ENCODE measurements around the gene COMMD9. TPM values are rescaled to one million over a fixed set of nuclear protein-coding genes. Genes with fewer than 3 reads are reported as not detected.

Gene COMMD9
- total RNA-seq, 1 donor from 2014 or later = 72.2 TPM

GRCh38 chr11:36281850-36282249 is 7.4 kb downstream of the COMMD9 start:
- H3K36me3 Mint-ChIP-seq (ENCODE audit: unreplicated experiment) = peaks cover 10% of the 10 kb centered on the region
- H3K9me3 Mint-ChIP-seq (ENCODE audit: unreplicated experiment) = peaks cover 3% of the 10 kb centered on the region
- H3K4me1 Mint-ChIP-seq (ENCODE audit: low read depth, unreplicated experiment) = no peaks in the 10 kb centered on the region
- DNase-seq = no peak
- no peak overlapping the region for H3K4me3 Mint-ChIP-seq (ENCODE audit: unreplicated experiment)
- H3K27me3 Mint-ChIP-seq (ENCODE audit: unreplicated experiment) = no peaks in the 10 kb centered on the region
- TF ChIP-seq, protein P1, sequence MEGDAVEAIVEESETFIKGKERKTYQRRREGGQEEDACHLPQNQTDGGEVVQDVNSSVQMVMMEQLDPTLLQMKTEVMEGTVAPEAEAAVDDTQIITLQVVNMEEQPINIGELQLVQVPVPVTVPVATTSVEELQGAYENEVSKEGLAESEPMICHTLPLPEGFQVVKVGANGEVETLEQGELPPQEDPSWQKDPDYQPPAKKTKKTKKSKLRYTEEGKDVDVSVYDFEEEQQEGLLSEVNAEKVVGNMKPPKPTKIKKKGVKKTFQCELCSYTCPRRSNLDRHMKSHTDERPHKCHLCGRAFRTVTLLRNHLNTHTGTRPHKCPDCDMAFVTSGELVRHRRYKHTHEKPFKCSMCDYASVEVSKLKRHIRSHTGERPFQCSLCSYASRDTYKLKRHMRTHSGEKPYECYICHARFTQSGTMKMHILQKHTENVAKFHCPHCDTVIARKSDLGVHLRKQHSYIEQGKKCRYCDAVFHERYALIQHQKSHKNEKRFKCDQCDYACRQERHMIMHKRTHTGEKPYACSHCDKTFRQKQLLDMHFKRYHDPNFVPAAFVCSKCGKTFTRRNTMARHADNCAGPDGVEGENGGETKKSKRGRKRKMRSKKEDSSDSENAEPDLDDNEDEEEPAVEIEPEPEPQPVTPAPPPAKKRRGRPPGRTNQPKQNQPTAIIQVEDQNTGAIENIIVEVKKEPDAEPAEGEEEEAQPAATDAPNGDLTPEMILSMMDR (IDR thresholded peaks at IDR 0.05; ENCODE audit: partially characterized antibody, unreplicated experiment) = no peak
- H3K27ac Mint-ChIP-seq (ENCODE audit: unreplicated experiment) = no peak overlapping the region

GRCh38 chr11:36280531-36280930 is 8.7 kb downstream of the COMMD9 start:
- no peak overlapping the region for H3K27ac Mint-ChIP-seq (ENCODE audit: unreplicated experiment)

DNA sequence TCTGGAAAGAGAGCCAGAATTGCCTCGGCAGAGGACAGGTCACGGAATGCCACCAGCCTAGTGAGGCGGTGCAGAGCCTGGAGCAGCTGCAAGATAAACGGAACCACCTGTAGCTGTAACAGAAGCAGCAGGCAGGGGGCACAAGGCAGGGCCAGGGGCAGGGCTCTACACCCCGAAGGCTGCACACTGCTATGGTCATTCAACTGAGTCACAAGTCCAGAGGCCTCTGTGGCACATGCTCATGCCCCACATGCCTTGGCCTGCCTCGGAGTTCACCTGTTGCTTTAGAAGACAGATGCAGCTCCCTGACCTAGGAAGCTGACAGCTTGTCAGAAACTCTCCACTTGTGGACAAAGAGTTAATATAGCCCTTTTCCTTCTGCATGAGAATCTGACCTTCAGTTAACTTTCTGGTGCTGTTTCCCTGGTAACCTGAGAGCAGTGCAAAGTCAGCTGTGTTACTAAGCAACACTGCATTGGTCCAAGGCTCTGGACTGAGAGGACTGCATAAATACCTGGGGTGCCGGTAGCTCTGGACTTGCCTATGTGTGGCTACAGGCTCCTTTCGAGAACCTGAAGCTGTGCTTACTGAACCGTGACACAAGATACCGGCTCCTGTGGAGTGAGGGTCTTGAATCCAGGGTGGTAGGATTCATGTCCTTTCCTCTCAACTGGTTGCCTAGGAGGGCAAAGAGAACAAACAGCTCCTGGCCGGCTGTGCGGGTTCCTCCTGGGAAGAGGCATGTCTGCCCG is 10.5 kb downstream of the COMMD9 start:
- Mint-ChIP-seq H3K27me3 (ENCODE audit: unreplicated experiment) (no peaks in the 10 kb centered on the region), H3K9me3 (ENCODE audit: unreplicated experiment) (peaks cover 3% of the 10 kb centered on the region), H3K4me3 (ENCODE audit: unreplicated experiment) (no peak overlapping the region), H3K27ac (ENCODE audit: unreplicated experiment) (no peak overlapping the region), H3K36me3 (ENCODE audit: unreplicated experiment) (peaks cover 10% of the 10 kb centered on the region), H3K4me1 (ENCODE audit: low read depth, unreplicated experiment) (no peaks in the 10 kb centered on the region)
- DNase-seq = no peak
- TF ChIP-seq, protein P1 (IDR thresholded peaks at IDR 0.05; ENCODE audit: partially characterized antibody, unreplicated experiment) = no peak

More at GRCh38 chr11:36280531-36280930, 8.7 kb downstream of the COMMD9 start:
- H3K36me3 Mint-ChIP-seq (ENCODE audit: unreplicated experiment) = peaks cover 10% of the 10 kb centered on the region
- peaks cover 3% of the 10 kb centered on the region for H3K9me3 Mint-ChIP-seq (ENCODE audit: unreplicated experiment)
- H3K27me3 Mint-ChIP-seq (ENCODE audit: unreplicated experiment) = no peaks in the 10 kb centered on the region
- no peak for DNase-seq
- H3K4me3 Mint-ChIP-seq (ENCODE audit: unreplicated experiment) = no peak overlapping the region
- H3K4me1 Mint-ChIP-seq (ENCODE audit: low read depth, unreplicated experiment) = no peaks in the 10 kb centered on the region
- TF ChIP-seq, protein P1 (IDR thresholded peaks at IDR 0.05; ENCODE audit: partially characterized antibody, unreplicated experiment) = no peak

- no peak for DNase-seq
- Mint-ChIP-seq H3K27me3 (ENCODE audit: unreplicated experiment) (no peaks in the 10 kb centered on the region), H3K4me1 (ENCODE audit: low read depth, unreplicated experiment) (no peaks in the 10 kb centered on the region), H3K36me3 (ENCODE audit: unreplicated experiment) (peaks cover 13% of the 10 kb centered on the region), H3K9me3 (ENCODE audit: unreplicated experiment) (peaks cover 5% of the 10 kb centered on the region), H3K4me3 (ENCODE audit: unreplicated experiment) (no peak overlapping the region), H3K27ac (ENCODE audit: unreplicated experiment) (no peak overlapping the region)
- TF ChIP-seq, protein P1 (IDR thresholded peaks at IDR 0.05; ENCODE audit: partially characterized antibody, unreplicated experiment) = no peak
Observed at GRCh38 chr11:36274414-36274813, 14.8 kb downstream of the COMMD9 start.

GRCh38 chr11:36273110-36273509 is 16.1 kb downstream of the COMMD9 start:
- H3K27me3 Mint-ChIP-seq (ENCODE audit: unreplicated experiment) = no peaks in the 10 kb centered on the region
- TF ChIP-seq, protein P1 (IDR thresholded peaks at IDR 0.05; ENCODE audit: partially characterized antibody, unreplicated experiment) = no peak
- DNase-seq = no peak

More at GRCh38 chr11:36273110-36273509, 16.1 kb downstream of the COMMD9 start:
- H3K4me1 Mint-ChIP-seq (ENCODE audit: low read depth, unreplicated experiment) = no peaks in the 10 kb centered on the region
- no peak overlapping the region for H3K27ac Mint-ChIP-seq (ENCODE audit: unreplicated experiment)
- H3K9me3 Mint-ChIP-seq (ENCODE audit: unreplicated experiment) = peaks cover 5% of the 10 kb centered on the region
- peaks cover 13% of the 10 kb centered on the region for H3K36me3 Mint-ChIP-seq (ENCODE audit: unreplicated experiment)
- H3K4me3 Mint-ChIP-seq (ENCODE audit: unreplicated experiment) = no peak overlapping the region

All from glutamatergic neuron (in vitro differentiated cells).